Right lobe of liver (tissue), 4 donors: ENCODE results near the gene WHRN.

ENCODE experiments used
- CTCF ChIP-seq, 4 donors: fragments of 200-600 bp in 3 of 4; fragments of 450-650 bp in 1 of 4; IDR thresholded peaks; one replicate each; pipeline versions ENCODE4 v1.5.1 to v1.8.0; 2016 to 2022; ENCODE audit warnings: antibody characterized with exemption in 4 of 4, mild to moderate bottlenecking in 2 of 4
- POLR2A ChIP-seq: fragments of 450-650 bp; IDR thresholded peaks from one replicate; pipeline ENCODE4 v1.6.1; 2017; ENCODE audit warnings: antibody characterized with exemption, mild to moderate bottlenecking
- donor health status: DM: no; HTN: no; CAD: no.
- donor health status: DM: no; HTN: no; CAD: no.
- donor health status: DM: no; HTN: yes; CAD: no.

- TF ChIP-seq CTCF (IDR thresholded peaks at IDR 0.05): no peak
- no peak for TF ChIP-seq POLR2A
Observed at GRCh38 chr9:114483499-114483898, 21.8 kb downstream of the WHRN start.
